ENCODE data around the gene CALN1. TPM values are rescaled to one million over a fixed set of nuclear protein-coding genes. Genes with fewer than 3 reads are reported as not detected.
A peak's percentile ranks its signal among the peaks of the same experiment; 100 is the strongest.

The CALN1 gene
- total and polyA plus RNA-seq, 2 experiments from 2014 or later = 7.6 to 14.5 TPM

GRCh38 chr7:71787513-71787912 lies 624.6 kb downstream of the CALN1 start:
- no peak overlapping the region for H3K27ac ChIP-seq (ENCODE audit: low read depth)
- DNase-seq (ENCODE audit: low spot score) (peak; percentile 66), ATAC-seq (no peak)
- no peak overlapping the region for H3K27ac Mint-ChIP-seq
- no peaks in the 10 kb centered on the region for H3K27me3 ChIP-seq (ENCODE audit: insufficient read depth)
- no peak overlapping the region for H3K4me2 ChIP-seq
- no peaks in the 10 kb centered on the region for H3F3A ChIP-seq (replicated peaks; ENCODE audit: low read depth)
- peaks cover 13% of the 10 kb centered on the region; the same call in 2 of the 3 replicates for H3K4me1 Mint-ChIP-seq
- no peak overlapping the region for H2AFZ ChIP-seq
- no peak overlapping the region for H3K4me3 Mint-ChIP-seq
- H3K4me3 ChIP-seq = no peak overlapping the region
- no peaks in the 10 kb centered on the region for H3K79me2 ChIP-seq (replicated peaks; ENCODE audit: insufficient read depth)
- H3K4me1 ChIP-seq (ENCODE audit: insufficient read depth) = peaks cover 6% of the 10 kb centered on the region; the same call in 1 of the 2 replicates
- H3K27me3 Mint-ChIP-seq (ENCODE audit: insufficient read depth, low read depth, poor library complexity) = peaks cover 2% of the 10 kb centered on the region
- peaks cover 7% of the 10 kb centered on the region; the same call in 1 of the 2 replicates for H3K36me3 ChIP-seq (ENCODE audit: insufficient read depth)
- 0 out of 2 replicates have a peak, but pooled peaks cover 5% of the 10 kb centered on the region for H3K9me2 ChIP-seq (ENCODE audit: insufficient read depth)
- H3K9me3 Mint-ChIP-seq = peaks cover 44% of the 10 kb centered on the region
- H4K20me1 ChIP-seq (replicated peaks; ENCODE audit: insufficient read depth) = no peaks in the 10 kb centered on the region
- peaks cover 51% of the 10 kb centered on the region for H3K36me3 Mint-ChIP-seq (ENCODE audit: low read depth)
- TF ChIP-seq JUNB (IDR thresholded peaks at IDR 0.05; ENCODE audit: unreplicated experiment) (no peak), NANOG (IDR thresholded peaks at IDR 0.05; ENCODE audit: borderline replicate concordance) (no peak), STAT1 (IDR thresholded peaks at IDR 0.05; ENCODE audit: unreplicated experiment) (no peak)

GRCh38 chr7:71785216-71785615 lies 626.9 kb downstream of the CALN1 start:
- H3F3A ChIP-seq (replicated peaks; ENCODE audit: low read depth) = no peaks in the 10 kb centered on the region
- DNase-seq (ENCODE audit: low spot score) (no peak), ATAC-seq (peak; percentile 29; the same call in 2 of the 3 replicates)
- H3K4me3 ChIP-seq = no peak overlapping the region
- H3K27me3 Mint-ChIP-seq (ENCODE audit: insufficient read depth, low read depth, poor library complexity) = no peaks in the 10 kb centered on the region
- no peak overlapping the region for H3K27ac Mint-ChIP-seq
- H3K9me2 ChIP-seq (ENCODE audit: insufficient read depth) = 0 out of 2 replicates have a peak, but pooled peaks cover 12% of the 10 kb centered on the region
- TF ChIP-seq CTCF (conservative IDR thresholded peaks at IDR 0.05; ENCODE audit: low read depth in 2 of 2) = peak; percentile 44 to 56
- TF ChIP-seq ZNF331 (CRISPR knock-in tag; IDR thresholded peaks at IDR 0.05; ENCODE audit: low read depth) = no peak
- TF ChIP-seq EZH2 (IDR thresholded peaks at IDR 0.05; ENCODE audit: low read depth, unreplicated experiment) = no peak
- no peak for TF ChIP-seq NANOG (IDR thresholded peaks at IDR 0.05; ENCODE audit: borderline replicate concordance)
- H3K36me3 Mint-ChIP-seq (ENCODE audit: low read depth) = peaks cover 42% of the 10 kb centered on the region
- no peak overlapping the region for H2AFZ ChIP-seq
- peaks cover 7% of the 10 kb centered on the region; the same call in 1 of the 2 replicates for H3K36me3 ChIP-seq (ENCODE audit: insufficient read depth)
- H3K4me1 Mint-ChIP-seq = peaks cover 20% of the 10 kb centered on the region
- no peaks in the 10 kb centered on the region for H3K79me2 ChIP-seq (replicated peaks; ENCODE audit: insufficient read depth)
- peaks cover 48% of the 10 kb centered on the region for H3K9me3 Mint-ChIP-seq
- H3K4me3 Mint-ChIP-seq = no peak overlapping the region
- peaks cover 3% of the 10 kb centered on the region; the same call in 1 of the 2 replicates for H3K27me3 ChIP-seq (ENCODE audit: insufficient read depth)
- H3K4me1 ChIP-seq (ENCODE audit: insufficient read depth) = peaks cover 13% of the 10 kb centered on the region; the same call in 1 of the 2 replicates
- no peak overlapping the region for H3K27ac ChIP-seq (ENCODE audit: low read depth)
- H3K4me2 ChIP-seq = no peak overlapping the region
- H4K20me1 ChIP-seq (replicated peaks; ENCODE audit: insufficient read depth) = no peaks in the 10 kb centered on the region; the same call in 1 of the 2 replicates

- Histone ChIP-seq H3K9me2 (ENCODE audit: insufficient read depth) (0 out of 2 replicates have a peak, but pooled peaks cover 12% of the 10 kb centered on the region), H2AFZ (no peak overlapping the region), H3K4me1 (ENCODE audit: insufficient read depth) (peaks cover 13% of the 10 kb centered on the region; the same call in 1 of the 2 replicates), H3K36me3 (ENCODE audit: insufficient read depth) (peaks cover 7% of the 10 kb centered on the region; the same call in 1 of the 2 replicates), H3K79me2 (replicated peaks; ENCODE audit: insufficient read depth) (no peaks in the 10 kb centered on the region), H3F3A (replicated peaks; ENCODE audit: low read depth) (no peaks in the 10 kb centered on the region), H3K4me2 (no peak overlapping the region), H3K27ac (ENCODE audit: low read depth) (no peak overlapping the region), H3K4me3 (no peak overlapping the region), H3K27me3 (ENCODE audit: insufficient read depth) (peaks cover 3% of the 10 kb centered on the region; the same call in 1 of the 2 replicates), H4K20me1 (replicated peaks; ENCODE audit: insufficient read depth) (no peaks in the 10 kb centered on the region; the same call in 1 of the 2 replicates)
- Mint-ChIP-seq H3K36me3 (ENCODE audit: low read depth) (peaks cover 38% of the 10 kb centered on the region), H3K27ac (no peak overlapping the region), H3K4me3 (no peak overlapping the region), H3K4me1 (peaks cover 22% of the 10 kb centered on the region), H3K9me3 (peaks cover 44% of the 10 kb centered on the region), H3K27me3 (ENCODE audit: insufficient read depth, low read depth, poor library complexity) (no peaks in the 10 kb centered on the region)
- DNase-seq (ENCODE audit: low spot score) = no peak
- ATAC-seq = no peak
- TF ChIP-seq ZNF114 (CRISPR knock-in tag; IDR thresholded peaks at IDR 0.05) = no peak
- no peak for TF ChIP-seq JUNB (IDR thresholded peaks at IDR 0.05; ENCODE audit: unreplicated experiment)
- TF ChIP-seq STAT1 (IDR thresholded peaks at IDR 0.05; ENCODE audit: unreplicated experiment) = no peak
- TF ChIP-seq CTCF (conservative IDR thresholded peaks at IDR 0.05; ENCODE audit: low read depth in 2 of 2) = no peak
- no peak for TF ChIP-seq EZH2phosphoT487 (IDR thresholded peaks at IDR 0.05; ENCODE audit: unreplicated experiment)
- TF ChIP-seq POLR2AphosphoS5 (IDR thresholded peaks at IDR 0.05; ENCODE audit: low read depth) = no peak
- TF ChIP-seq EZH2 (IDR thresholded peaks at IDR 0.05; ENCODE audit: low read depth, unreplicated experiment) = no peak
- TF ChIP-seq NANOG (IDR thresholded peaks at IDR 0.05; ENCODE audit: borderline replicate concordance) = no peak
- no peak for TF ChIP-seq ETS1 (IDR thresholded peaks at IDR 0.05)
Observed at GRCh38 chr7:71784781-71785180, 627.4 kb downstream of the CALN1 start.

Measured in GM23338 (cell line).